Measurements from ENCODE around the gene EXOG. TPM values are rescaled to one million over a fixed set of nuclear protein-coding genes. Genes with fewer than 3 reads are reported as not detected.

The EXOG gene
- total RNA-seq, 2 experiments from 2014 or later: 11.7 to 13.0 TPM

- intact Hi-C loops (cut with micrococcal nuclease): no loop called here
- no peaks in the 10 kb centered on the region for H3K27me3 Mint-ChIP-seq
- peaks cover 5% of the 10 kb centered on the region for H3K9me3 Mint-ChIP-seq
- no peak for DNase-seq
- H3K4me1 Mint-ChIP-seq (ENCODE audit: low read depth): no peaks in the 10 kb centered on the region
- H3K4me3 Mint-ChIP-seq: no peak overlapping the region
- ChIA-PET CTCF (no interaction called here), POLR2A (no interaction called here)
- H3K27ac Mint-ChIP-seq: no peak overlapping the region
- no peaks in the 10 kb centered on the region for H3K36me3 Mint-ChIP-seq
Observed at GRCh38 chr3:38552364-38552763, 56.2 kb downstream of the EXOG start.

GRCh38 chr3:38553071-38553470 lies 56.9 kb downstream of the EXOG start:
- Mint-ChIP-seq H3K4me1 (ENCODE audit: low read depth) (no peaks in the 10 kb centered on the region), H3K36me3 (no peaks in the 10 kb centered on the region), H3K27me3 (no peaks in the 10 kb centered on the region), H3K9me3 (peaks cover 5% of the 10 kb centered on the region), H3K27ac (no peak overlapping the region), H3K4me3 (no peak overlapping the region)
- CTCF ChIA-PET: no interaction called here
- DNase-seq: no peak
- intact Hi-C loops (cut with micrococcal nuclease): no loop called here
- POLR2A ChIA-PET: no interaction called here

GRCh38 chr3:38554127-38554827 lies 58.1 kb downstream of the EXOG start:
- POLR2A ChIA-PET: no interaction called here
- no peaks in the 10 kb centered on the region for H3K27me3 Mint-ChIP-seq
- peaks cover 5% of the 10 kb centered on the region for H3K9me3 Mint-ChIP-seq
- H3K4me1 Mint-ChIP-seq (ENCODE audit: low read depth): no peaks in the 10 kb centered on the region
- no peaks in the 10 kb centered on the region for H3K36me3 Mint-ChIP-seq
- no peak overlapping the region for H3K4me3 Mint-ChIP-seq
- intact Hi-C loops (cut with micrococcal nuclease): no loop called here
- no peak overlapping the region for H3K27ac Mint-ChIP-seq
- DNase-seq: no peak
- CTCF ChIA-PET: no interaction called here

- ChIA-PET CTCF (no interaction called here), POLR2A (no interaction called here)
- Mint-ChIP-seq H3K36me3 (no peaks in the 10 kb centered on the region), H3K9me3 (peaks cover 5% of the 10 kb centered on the region), H3K27ac (no peak overlapping the region), H3K27me3 (no peaks in the 10 kb centered on the region), H3K4me3 (no peak overlapping the region), H3K4me1 (ENCODE audit: low read depth) (no peaks in the 10 kb centered on the region)
- intact Hi-C loops (cut with micrococcal nuclease): no loop called here
- no peak for DNase-seq
Observed at GRCh38 chr3:38555149-38555840, 59.2 kb downstream of the EXOG start.

- POLR2A ChIA-PET: no interaction called here
- intact Hi-C loops (cut with micrococcal nuclease): no loop called here
- H3K36me3 Mint-ChIP-seq: no peaks in the 10 kb centered on the region
- peaks cover 5% of the 10 kb centered on the region for H3K9me3 Mint-ChIP-seq
- H3K27ac Mint-ChIP-seq: no peak overlapping the region
- no peak overlapping the region for H3K4me3 Mint-ChIP-seq
- no peaks in the 10 kb centered on the region for H3K27me3 Mint-ChIP-seq
- DNase-seq: no peak
- H3K4me1 Mint-ChIP-seq (ENCODE audit: low read depth): no peaks in the 10 kb centered on the region
- CTCF ChIA-PET: no interaction called here
Observed at GRCh38 chr3:38555926-38556325, 59.8 kb downstream of the EXOG start.

- H3K4me1 Mint-ChIP-seq (ENCODE audit: low read depth): no peaks in the 10 kb centered on the region
- H3K4me3 Mint-ChIP-seq: no peak overlapping the region
- no peaks in the 10 kb centered on the region for H3K36me3 Mint-ChIP-seq
- H3K27ac Mint-ChIP-seq: no peak overlapping the region
- H3K9me3 Mint-ChIP-seq: peaks cover 5% of the 10 kb centered on the region
- ChIA-PET POLR2A (no interaction called here), CTCF (no interaction called here)
- intact Hi-C loops (cut with micrococcal nuclease): no loop called here
- H3K27me3 Mint-ChIP-seq: no peaks in the 10 kb centered on the region
- DNase-seq: peak; percentile 3
Observed at GRCh38 chr3:38556640-38557358, 60.7 kb downstream of the EXOG start.

- Mint-ChIP-seq H3K27me3 (no peaks in the 10 kb centered on the region), H3K27ac (no peak overlapping the region), H3K36me3 (no peaks in the 10 kb centered on the region), H3K4me3 (no peak overlapping the region), H3K4me1 (ENCODE audit: low read depth) (no peaks in the 10 kb centered on the region), H3K9me3 (peaks cover 4% of the 10 kb centered on the region)
- ChIA-PET POLR2A (no interaction called here), CTCF (interaction anchor here (1.5 kb wide), 1 partner anchor 38 kb away, joined by 5 read pairs; no protein-coding TSS in a partner anchor)
- peak; percentile 2 for DNase-seq
- intact Hi-C loops (cut with micrococcal nuclease): no loop called here
Observed at GRCh38 chr3:38558864-38559263, 62.7 kb downstream of the EXOG start.

GRCh38 chr3:38560284-38560683 lies 64.1 kb downstream of the EXOG start:
- CTCF ChIA-PET: no interaction called here
- Mint-ChIP-seq H3K4me1 (ENCODE audit: low read depth) (no peaks in the 10 kb centered on the region), H3K9me3 (no peaks in the 10 kb centered on the region), H3K27ac (no peak overlapping the region), H3K36me3 (no peaks in the 10 kb centered on the region), H3K27me3 (no peaks in the 10 kb centered on the region), H3K4me3 (no peak overlapping the region)
- POLR2A ChIA-PET: no interaction called here
- intact Hi-C loops (cut with micrococcal nuclease): no loop called here
- no peak for DNase-seq

GRCh38 chr3:38560996-38561717 lies 65.0 kb downstream of the EXOG start:
- Mint-ChIP-seq H3K4me1 (ENCODE audit: low read depth) (no peaks in the 10 kb centered on the region), H3K4me3 (no peak overlapping the region), H3K36me3 (no peaks in the 10 kb centered on the region), H3K9me3 (no peaks in the 10 kb centered on the region), H3K27ac (no peak overlapping the region), H3K27me3 (no peaks in the 10 kb centered on the region)
- no peak for DNase-seq
- CTCF ChIA-PET: no interaction called here
- POLR2A ChIA-PET: no interaction called here
- intact Hi-C loops (cut with micrococcal nuclease): no loop called here

- POLR2A ChIA-PET: no interaction called here
- H3K27me3 Mint-ChIP-seq: no peaks in the 10 kb centered on the region
- no peak overlapping the region for H3K4me3 Mint-ChIP-seq
- no peak overlapping the region for H3K27ac Mint-ChIP-seq
- no peaks in the 10 kb centered on the region for H3K9me3 Mint-ChIP-seq
- DNase-seq: peak; percentile 4
- CTCF ChIA-PET: no interaction called here
- no peaks in the 10 kb centered on the region for H3K4me1 Mint-ChIP-seq (ENCODE audit: low read depth)
- intact Hi-C loops (cut with micrococcal nuclease): no loop called here
- H3K36me3 Mint-ChIP-seq: no peaks in the 10 kb centered on the region
Observed at GRCh38 chr3:38561746-38562466, 65.8 kb downstream of the EXOG start.

- POLR2A ChIA-PET: no interaction called here
- DNase-seq: peak; percentile 4
- Mint-ChIP-seq H3K9me3 (no peaks in the 10 kb centered on the region), H3K27ac (no peak overlapping the region), H3K27me3 (no peaks in the 10 kb centered on the region), H3K4me3 (no peak overlapping the region), H3K36me3 (no peaks in the 10 kb centered on the region), H3K4me1 (ENCODE audit: low read depth) (no peaks in the 10 kb centered on the region)
- intact Hi-C loops (cut with micrococcal nuclease): no loop called here
- CTCF ChIA-PET: interaction anchor here (1.4 kb wide), 1 partner anchor 41 kb away, joined by 3 read pairs; no protein-coding TSS in a partner anchor
Observed at GRCh38 chr3:38562467-38562925, 66.4 kb downstream of the EXOG start.
